HG02623 (cell line): ENCODE measurements around the gene HNF4A.
"Not testable (repeated sequence)": the region's sequence is repeated elsewhere in the genome, so short reads cannot be mapped to it uniquely, and the experiment has no call there.

ENCODE experiments used
- ATAC-seq: cut with Tn5 transposase; IDR thresholded peaks from one replicate; pipeline ENCODE4 v1.9.1; 2021; ENCODE audit warnings: moderate library complexity; ENCODE audit not compliant: unreplicated experiment

The HNF4A gene

DNA sequence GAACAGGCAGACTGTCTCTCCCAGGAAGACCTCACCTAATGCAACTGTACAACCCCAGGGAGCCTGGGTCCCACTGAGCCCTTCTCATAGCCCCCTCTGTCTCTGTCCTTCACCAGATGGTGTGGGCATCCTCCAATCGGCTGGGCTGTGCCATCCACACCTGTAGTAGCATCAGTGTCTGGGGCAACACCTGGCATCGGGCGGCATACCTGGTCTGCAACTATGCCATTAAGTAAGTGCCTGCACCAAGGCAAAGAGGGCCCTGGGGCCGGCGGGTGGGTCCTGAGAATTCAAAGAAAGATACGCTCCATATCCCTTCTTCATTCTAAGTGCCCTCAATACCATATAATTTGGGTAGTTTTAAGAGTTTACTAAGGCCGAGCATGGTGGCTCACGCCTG, 10.4 kb upstream of the HNF4A start:
- no peak for ATAC-seq

DNA sequence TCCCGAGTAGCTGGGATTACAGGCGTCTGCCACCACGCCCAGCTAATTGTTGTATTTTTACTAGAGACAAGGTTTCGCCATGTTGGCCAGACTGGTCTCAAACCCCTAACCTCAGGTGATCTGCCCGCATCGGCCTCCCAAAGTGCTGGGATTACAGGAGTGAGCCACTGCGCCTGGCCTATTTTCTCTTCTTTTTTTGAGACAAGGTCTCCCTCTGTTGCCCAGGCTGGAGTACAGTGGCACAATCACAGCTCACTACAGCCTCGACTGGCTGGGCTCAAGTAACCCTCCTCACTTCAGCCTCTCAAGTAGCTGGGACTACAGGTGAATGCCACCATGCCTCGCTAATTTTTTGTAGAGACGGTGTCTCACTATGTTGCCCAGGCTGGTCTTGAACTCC, 9.6 kb upstream of the HNF4A start:
- ATAC-seq = not testable (repeated sequence)

DNA sequence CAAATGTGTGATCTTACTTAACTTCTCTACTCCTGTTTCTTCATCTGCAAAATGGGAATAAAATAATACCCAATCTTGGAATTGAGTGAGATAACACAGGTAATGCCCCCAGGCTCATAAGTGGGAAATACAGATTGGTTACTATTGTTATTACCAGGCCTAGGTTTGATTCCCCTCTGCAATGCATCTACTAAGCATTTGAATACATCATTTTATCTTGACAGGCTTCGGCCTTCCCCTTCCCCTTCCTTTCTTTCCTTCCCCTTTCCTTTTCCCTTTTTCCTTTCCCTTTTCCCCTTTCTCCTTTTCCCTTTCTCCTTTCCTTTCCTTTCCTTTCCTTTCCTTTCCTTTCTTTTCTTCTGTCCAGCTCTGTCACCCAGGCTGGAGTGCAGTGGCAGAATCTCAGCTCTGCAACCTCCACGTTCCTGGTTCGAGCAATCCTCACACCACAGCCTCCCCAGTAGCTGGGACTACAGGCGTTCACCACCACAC, 7.3 kb upstream of the HNF4A start:
- no peak for ATAC-seq

DNA sequence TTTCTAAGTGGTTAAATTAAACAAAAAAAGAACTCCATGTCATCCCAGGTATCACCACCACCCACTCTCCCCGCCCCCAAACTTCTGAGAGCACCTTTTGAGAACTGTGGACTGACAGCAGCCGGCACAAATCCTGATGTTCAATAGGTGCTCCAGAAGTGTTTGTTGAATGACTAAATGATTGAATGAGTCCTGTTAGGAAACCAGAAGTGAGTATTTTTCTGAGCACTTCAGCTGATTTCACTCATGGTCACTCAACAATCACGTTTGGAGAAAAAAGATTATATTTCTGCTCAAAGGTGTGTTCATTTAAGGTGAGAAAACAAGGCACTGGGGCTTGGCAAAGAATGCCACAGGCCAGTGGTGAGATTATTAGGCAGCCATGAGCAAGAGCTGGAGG, 6.2 kb upstream of the HNF4A start:
- no peak for ATAC-seq

DNA sequence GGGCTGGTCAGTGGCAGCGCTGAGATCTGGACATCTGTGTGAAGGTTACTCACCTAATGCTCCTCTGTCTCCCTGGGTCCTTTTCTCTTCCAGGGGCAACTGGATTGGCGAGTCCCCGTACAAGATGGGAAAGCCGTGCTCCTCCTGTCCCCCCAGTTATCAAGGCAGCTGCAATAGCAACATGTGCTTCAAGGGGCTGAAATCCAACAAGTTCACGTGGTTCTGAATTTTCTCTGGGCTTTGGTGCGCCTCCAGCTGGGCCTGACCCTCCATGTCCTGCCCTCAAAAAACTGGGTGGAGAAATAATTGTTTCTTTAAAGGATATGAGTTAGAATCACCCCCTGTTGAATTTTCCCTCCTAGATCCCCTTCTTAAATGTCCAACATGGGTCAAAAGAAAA, 4.9 kb upstream of the HNF4A start:
- no peak for ATAC-seq

DNA sequence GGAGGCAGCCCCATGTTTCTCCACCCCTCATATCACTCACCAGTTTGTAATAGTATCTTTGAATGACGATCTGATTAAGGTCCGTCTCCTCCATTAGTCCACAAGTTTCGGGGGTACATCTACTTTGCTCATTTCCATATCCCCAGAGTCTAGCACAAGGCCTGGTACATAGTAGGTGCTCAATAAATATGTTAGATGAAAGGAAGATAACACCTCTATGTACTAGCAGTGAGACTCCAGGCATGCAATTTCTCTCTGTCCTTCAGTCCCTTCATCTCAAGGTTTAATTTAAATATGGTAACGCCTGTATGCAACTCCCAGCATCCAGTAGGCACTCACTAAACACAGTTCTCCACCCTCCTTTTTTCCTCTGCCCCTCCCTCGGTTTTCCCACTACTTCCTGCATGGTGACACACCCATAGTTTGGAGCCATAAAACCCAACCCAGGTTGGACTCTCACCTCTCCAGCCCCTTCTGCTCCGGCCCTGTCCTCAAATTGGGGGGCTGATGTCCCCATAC, 461 bp upstream of the HNF4A start:
- no peak for ATAC-seq

DNA sequence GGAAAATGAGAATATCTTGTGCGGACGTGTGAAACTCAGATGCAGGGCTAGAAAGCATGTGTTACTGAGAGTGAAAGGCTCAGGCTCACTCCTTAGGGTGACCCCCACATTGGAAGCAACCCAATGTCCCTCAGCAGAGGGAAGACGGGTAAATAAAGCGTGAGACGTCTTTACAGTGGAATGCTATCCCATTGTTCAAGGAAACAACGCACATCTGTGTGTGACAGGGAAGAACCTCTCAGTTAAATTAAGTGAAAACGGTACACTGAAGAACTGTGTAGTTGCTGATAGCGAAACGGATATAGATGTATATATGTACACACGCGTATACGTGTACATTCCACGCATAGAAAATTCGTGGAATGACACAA, 839 bp downstream of the HNF4A start:
- ATAC-seq = no peak

DNA sequence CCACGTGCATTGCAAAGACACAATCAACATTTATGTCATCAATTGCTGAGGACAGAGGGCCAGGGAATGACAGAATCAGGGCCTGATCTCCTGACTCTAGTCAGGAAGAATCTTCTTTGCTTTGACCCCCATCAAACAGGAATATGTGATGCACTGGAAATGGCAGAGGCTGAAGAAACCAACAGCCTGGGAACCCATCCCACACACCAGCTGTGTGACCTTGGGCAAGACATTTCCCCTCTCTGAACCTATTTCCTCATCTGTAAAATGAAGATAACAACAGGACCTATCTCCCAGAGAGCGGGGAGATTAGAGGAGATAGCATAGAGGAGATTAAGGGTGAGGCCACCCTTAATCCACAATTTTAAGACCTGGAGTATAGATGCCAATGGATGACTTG, 1.5 kb downstream of the HNF4A start:
- ATAC-seq = no peak

DNA sequence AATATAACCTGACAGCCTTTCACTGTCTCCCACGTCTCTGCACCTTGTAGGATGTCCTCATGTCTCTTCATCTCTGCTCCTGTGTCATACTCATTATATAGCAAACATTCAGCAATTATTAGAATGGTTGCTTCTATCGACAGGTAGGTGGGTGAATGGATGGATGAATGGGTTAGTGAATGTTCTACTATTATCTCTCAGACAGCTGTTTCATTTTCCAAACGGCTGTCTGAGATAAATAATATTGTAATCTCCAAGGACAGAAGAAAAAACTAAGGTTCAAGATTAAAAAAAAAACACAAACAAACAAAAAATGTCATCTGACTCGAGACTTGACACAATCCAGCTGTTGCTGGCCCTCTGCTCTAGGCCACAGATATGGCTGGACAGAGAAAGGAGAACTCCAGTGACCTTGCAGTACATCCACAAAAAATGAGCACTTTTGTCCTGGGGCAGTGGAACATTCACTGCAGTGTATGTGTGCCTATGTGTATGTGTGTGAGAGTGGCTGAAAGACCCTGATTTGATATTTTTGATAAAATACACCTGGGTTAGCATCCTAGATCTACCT, 2.1 kb downstream of the HNF4A start:
- no peak for ATAC-seq

DNA sequence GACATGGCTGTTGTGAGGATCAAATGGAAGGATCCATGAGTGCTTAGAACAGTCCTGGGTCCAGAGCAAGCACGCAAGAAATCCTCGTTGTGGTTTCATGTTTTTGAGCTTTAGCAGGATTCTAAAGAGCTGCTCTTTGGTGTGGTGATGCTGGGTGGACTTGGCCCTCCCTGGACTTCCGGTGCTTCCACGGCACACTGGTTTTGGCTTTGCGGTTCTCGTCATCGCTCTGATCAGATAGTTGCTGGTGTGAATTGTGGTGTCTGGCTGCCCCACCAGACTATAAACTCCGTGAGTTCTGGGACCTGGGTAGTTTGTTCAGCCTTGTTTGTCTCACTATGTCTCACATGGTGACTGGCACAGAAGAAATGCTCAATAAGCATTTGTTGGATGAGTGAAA, 3.3 kb downstream of the HNF4A start:
- ATAC-seq = no peak

DNA sequence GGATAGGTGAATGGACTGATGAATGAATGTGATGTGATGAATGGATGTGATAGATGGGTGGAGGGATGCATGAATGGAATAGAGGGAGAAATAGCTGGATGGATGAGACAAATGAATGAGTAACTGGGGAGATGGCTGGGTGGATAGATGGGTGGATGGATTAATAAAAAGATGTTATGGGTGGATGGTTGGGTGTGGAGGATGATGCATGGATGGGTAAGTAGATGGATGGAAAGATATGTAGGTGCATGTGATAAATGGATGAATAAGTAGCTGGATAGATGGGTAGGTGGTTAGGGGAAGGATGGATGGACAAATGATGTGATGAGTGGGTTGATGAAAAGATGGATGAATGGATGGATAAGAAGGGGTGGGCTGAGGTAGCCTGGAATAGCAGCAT, 4.7 kb downstream of the HNF4A start:
- ATAC-seq = no peak

DNA sequence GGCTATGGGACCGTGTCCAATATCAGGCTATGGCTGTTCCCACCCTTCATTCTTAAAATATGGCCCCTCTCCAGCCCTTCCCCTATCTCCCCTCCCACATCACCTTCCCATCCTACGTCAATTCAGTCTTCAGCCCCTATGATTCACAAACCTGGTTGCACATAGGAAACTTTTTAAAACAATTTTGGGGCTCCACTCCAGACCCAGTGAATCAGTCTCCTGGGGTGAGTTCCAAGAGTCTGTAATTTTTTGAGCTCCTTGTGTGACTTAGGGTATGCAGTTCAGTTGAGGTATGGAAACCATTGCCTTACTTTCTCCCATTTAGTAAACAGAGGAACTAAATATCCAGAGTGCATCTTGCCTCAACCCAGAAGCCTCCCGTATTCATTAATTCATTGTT, 5.5 kb downstream of the HNF4A start:
- ATAC-seq = no peak

DNA sequence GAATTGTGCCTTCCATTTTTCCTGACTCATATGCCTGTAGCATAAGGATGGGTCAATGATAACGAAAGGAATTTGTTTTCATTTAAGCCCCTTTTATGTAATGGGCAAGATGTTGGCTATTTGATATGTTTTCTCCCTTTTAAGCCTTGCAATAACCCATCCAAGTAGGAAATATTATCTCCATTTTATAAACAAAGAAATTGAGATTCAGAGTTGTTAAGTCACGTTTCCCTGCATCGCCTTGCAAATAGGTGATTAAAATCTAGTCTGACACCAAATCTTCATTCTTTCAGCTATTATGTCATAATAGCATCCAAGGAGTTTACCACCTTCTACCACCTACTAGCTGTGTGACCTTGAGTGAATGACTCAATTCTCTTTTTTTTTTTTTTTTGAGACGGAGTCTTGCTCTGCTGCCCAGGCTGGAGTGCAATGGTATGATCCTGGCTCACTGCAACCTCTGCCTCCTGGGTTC, 7.0 kb downstream of the HNF4A start:
- no peak for ATAC-seq

DNA sequence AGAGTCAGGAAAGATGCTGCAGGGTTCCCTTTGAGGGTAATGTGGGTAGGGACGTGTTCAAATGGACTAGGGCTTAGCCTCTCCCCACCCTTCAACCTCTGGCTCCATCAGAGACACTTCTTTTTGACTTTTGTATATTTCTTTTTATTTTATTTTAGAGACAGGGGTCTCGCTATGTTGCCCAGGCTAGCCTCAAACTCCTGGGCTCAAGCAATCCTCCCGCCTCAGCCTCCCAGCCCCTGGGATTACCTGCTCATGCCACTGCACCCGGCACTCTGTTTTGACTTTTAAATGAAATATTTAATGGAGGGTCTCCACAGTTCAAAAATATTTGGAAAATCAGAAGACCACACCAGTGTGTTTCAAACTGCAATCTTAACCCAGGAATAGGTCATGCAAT, 8.6 kb downstream of the HNF4A start:
- ATAC-seq = no peak

DNA sequence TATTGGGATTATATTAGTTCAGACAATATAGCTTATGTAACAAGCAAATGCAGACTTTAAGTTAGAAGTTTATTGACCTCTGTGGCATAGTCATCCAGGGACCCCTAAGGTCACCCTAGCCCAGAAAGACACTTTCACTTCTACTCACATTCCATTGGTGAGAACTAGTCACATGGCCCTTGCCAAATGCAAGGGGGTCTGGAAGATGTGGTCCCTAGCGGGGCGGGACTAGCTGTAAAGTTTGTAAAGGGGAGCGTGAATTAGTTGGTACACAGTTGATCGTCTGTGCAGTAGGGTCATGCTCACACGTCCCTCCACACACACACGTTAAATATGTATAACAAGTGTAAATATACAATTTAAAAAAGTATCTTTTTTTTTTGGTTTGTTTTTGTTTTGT, 9.3 kb downstream of the HNF4A start:
- no peak for ATAC-seq

DNA sequence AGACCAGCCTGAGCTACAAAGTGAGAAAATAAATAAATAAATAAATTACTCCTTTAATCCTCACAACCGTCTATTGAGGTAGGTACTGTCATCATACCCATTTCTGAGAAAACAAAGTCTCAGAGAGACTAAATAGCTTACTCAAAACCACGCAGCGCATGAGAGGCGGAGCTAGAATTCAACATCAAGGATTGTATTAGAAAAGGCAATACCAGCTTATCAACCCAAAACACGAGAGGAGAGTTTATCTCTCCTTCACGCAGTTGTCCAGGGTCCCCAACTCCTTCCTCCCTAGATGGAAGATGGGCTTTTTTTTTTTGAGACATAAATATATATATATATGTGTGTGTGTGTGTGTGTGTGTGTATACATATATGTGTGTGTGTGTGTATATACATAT, 12.2 kb downstream of the HNF4A start:
- no peak for ATAC-seq

DNA sequence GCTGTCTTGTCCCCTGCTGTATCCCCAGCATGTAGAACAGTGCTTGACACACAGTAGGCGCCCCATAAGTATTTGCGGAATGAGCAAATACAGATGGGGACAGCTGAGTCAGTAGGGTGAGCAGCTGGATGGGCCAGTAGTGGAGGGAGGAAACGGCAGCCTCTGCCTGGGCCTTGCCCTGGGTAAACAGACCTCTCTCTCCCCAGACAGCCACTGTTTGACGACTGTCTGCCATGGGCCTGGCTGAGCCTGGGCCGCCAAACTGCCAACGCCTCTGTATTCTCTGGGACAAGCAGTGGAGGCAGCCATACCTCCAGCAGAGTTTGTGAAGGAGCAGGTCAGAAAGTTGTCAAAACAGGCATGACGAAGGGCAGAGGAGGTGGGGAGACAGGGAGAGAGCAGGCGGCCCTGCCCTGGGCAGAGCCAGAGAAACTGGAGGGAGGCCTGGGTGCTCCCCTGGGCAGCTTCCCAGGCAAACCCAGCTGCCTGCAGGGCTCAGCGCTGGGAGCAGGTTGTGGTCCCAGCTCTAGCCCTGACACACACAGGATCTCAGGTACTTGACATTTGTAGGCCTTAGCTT, 15.2 kb downstream of the HNF4A start:
- ATAC-seq = no peak

DNA sequence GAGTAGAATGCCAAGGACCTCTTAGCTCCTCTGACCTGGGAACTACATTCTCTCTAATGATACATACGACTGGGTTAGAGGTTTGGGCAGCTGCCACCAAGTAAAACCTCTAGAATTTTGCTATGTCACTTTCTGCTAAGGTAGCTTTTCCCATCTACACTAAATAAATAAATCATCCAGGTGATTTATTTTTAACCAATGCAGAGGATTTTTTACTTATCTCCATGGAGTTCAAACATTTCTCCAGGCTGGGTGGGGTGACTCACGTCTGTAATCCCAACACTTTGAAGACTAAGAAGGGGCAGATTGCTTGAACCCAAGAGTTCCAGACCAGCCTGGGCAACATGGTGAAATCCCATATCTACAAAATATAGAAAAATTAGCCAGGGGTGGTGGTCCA, 27.1 kb downstream of the HNF4A start:
- ATAC-seq = no peak

DNA sequence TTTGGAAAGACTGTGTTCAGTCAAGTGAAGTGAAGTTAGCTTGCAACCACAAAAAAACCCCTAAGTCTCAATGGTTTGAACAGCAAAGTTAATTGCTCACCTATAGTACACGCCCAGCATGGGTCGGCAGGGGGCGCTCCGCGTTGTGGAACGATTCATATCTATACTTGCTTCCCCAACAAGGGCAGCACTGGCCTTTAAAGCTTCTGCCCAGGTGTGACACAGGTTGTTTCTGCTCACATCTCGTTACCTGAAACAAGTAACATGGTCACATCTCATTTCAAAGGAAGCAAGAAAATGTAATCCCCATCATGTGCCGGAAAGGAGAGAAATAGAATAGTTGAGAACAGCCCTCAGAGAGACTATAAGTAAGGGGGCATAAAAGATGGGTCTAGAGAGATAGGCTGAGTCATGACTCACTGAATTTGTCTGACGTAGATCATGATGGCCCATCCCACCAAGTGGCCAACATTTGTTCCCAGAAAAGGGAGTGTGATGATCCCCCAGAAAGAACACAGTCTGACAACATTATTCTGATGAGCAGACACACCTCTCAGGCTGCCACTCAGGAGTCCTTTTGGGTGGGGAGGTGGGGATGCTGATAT, 29.0 kb downstream of the HNF4A start:
- no peak for ATAC-seq

DNA sequence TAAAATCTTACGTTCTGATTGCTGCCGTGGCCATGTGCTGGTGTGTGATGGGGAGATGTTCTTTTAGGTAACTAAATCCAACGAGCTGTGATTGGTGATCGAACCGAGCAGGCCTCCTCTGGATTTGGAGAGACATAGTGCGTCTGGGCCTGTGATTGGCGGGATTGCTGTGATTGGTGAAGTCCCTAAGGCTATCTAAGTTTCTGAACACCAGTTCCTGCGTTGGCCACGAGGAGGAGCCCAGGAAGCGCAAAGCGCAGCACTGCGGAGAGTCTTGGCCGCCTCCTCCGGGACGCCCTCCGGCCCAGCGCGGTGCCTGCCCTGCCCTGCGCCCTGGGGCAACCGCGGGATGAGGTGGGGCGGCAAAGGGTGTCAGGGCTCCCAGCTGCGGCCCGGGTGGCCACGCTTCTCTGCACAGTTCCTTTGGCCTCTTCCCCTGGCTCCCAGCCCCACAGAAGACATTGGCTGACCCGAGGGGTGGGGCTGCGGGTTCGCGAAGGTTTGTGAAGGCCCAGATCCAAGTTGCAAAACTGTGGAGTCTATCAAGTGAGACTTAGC, 33.0 kb downstream of the HNF4A start:
- no peak for ATAC-seq

DNA sequence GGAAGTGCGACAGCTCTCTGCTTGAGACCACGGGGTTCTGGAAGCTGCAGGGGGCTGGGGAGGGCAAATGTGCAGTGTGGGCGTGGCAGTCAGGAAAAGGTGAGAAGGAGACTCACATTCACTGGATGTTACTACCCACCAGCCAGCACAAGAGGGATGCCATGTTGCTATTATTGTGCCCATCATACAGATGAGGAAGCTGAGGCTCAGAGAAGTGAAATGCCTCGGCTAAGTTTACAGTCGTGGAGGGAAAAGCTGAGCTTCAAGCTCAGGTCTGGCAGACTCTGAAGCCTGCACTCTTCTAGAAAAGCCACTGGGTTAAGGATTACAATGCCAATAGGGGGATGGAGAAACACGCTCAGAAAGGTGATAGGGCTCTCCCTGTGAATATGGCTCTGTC, 34.4 kb downstream of the HNF4A start:
- ATAC-seq = no peak

DNA sequence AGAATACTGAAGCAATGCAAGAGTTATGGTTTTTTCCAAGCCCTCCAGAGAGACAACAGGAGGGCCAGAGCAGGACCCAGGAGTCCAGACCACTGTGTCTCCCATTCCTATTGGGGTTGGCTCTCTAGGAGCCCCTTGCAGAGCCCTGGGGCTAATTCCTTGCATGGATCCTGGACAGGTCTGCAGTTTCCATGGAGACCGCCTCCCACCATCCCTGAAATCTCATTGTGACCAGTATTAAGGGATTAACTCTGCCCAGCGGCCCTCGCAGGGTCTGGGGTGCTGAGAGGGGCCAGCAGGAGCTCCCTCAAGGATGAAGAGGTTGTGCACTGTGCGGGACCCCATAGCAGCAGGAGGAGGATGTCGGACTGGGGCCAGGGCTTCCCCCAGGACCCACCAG, 34.8 kb downstream of the HNF4A start:
- ATAC-seq = no peak
